ENCODE measurements around the gene GALNT12. TPM values are rescaled to one million over a fixed set of nuclear protein-coding genes. Genes with fewer than 3 reads are reported as not detected.

Gene GALNT12
- total RNA-seq, 1 donor from 2014 or later, result 0.82 TPM

DNA sequence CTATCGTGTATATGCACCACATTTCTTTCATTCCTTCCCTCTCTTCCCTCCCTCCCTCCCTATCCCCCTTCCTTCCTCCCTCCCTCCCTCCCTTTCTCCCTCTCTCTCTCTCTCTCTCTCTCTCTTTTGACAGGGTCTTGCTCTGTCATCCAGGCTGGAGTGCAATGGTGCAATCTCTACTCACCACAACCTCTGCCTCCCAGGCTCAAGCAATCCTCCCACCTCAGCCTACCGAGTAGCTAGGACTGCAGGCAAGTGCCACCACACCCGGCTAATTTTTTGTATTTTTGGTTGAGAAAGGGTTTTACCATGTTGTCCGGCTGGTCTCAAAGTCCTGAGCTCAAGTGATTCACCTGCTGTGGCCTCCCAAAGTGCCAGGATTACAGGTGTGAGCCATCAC lies 10.0 kb upstream of the GALNT12 start:
- no peak for DNase-seq (ENCODE audit: low spot score in 2 of 2)
- no peak for FAIRE-seq

DNA sequence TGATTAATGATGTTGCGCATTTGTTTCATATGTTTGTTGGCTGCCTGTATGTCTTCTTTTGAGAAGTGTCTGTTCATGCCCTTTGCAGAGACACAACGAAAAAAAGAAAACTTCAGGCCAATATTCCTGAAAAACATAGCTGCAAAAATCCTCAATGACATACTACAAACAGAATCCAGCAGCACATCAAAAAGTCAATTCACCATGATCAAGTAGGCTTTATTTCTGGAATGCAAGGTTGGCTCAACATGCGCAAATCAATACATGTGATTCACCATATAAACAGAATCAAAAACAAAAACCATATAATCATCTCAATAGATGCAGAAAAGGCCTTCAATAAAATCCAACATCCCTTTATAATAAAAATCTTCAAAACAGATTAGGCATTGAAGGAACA lies 9.2 kb upstream of the GALNT12 start:
- FAIRE-seq (no peak), DNase-seq (ENCODE audit: low spot score in 2 of 2) (no peak)

DNA sequence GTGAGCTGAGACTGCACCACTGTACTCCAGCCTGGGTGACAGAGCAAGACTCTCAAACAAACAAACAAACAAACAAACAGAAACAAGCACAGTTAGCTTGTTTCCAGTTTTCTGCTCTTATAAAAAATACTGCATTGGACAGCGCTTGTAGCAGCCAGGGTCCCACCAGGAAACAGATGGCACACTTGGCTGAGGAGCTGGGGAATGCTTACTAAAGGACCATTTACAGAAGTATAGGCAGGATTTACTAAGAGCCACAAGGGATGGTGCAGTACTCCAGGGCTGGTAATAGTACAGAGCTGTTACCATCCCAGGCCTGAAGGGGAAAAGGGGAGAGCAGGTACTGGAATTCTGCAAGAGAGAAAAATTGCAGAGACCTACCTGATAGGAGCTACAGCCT lies 5.9 kb upstream of the GALNT12 start:
- DNase-seq (ENCODE audit: low spot score in 2 of 2), result no peak
- no peak for FAIRE-seq

DNA sequence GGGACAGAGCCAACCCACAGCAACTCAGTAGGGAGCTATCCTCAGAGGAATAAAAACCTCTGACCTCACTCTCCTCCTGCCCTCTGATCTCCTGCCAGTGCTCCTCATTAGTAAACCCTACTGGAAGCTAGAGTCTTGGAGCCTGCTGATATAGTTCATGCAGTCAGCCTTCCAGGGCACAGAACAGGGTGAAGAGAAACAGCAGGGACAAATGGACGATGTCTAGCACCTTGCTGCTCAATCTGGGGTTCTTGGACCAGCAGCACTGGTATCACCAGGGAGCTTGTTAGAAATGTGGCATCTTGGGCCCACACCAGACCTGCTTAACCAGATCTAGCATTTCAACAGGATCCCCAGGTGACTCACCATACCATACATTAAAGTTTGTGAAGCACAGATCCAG lies 5.5 kb upstream of the GALNT12 start:
- no peak for FAIRE-seq
- DNase-seq (ENCODE audit: low spot score in 2 of 2), result no peak

DNA sequence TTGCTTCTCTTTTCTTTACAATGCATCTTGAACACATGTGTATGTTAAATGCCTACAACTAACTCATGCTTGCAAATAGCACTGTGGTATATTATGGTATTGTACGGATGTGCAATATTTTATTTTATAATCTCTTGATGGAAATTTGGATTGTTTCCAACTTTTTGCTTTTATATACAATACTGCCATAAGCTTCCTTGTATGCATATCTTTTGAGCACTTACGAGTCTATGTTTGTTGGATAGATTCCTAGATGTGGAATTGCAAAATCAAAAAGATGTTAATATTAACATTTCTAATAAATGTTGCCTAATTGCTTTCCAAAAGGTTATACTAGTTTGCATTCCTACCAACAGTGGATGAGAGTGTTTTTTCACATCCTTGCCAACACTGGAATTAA lies 3.4 kb upstream of the GALNT12 start:
- DNase-seq (ENCODE audit: low spot score in 2 of 2), result no peak
- FAIRE-seq, result no peak

DNA sequence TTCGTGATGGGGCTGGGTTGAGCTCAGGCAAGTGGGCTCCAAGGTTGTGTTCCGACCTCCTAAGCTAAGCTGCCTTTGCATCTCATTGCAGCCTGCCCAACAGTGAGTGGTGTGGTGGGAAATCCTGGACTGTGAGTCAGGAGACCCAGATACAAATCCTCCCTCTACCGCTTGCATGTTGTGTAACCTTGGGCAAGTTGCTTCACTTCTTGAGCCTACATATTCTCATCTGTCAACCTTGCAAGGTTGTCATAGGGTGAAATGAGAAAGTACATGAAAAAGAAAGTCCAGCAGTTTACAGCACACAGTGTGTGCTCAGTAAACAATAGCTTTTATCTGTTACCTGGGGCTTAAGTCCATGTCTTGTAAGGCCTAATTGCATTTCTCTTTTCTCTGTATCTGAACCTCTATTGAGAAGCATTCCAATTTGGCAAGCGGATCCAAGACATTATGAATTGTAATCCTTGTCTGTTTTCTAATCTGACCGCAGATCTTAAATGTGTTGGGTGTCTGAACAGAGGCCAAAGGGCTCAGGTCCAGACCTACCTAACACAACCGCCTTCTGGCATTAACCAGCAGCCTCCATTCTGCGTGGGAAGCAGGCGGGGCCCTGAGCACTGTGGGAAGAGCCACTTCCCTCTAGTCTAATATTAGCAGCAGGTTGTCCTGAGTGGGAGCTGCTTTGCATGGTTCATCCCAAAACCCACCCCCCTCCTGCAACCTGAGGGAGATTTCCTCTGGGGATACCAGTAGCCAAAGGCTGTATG lies 1.8 kb upstream of the GALNT12 start:
- FAIRE-seq (no peak), DNase-seq (ENCODE audit: low spot score in 2 of 2) (no peak)

DNA sequence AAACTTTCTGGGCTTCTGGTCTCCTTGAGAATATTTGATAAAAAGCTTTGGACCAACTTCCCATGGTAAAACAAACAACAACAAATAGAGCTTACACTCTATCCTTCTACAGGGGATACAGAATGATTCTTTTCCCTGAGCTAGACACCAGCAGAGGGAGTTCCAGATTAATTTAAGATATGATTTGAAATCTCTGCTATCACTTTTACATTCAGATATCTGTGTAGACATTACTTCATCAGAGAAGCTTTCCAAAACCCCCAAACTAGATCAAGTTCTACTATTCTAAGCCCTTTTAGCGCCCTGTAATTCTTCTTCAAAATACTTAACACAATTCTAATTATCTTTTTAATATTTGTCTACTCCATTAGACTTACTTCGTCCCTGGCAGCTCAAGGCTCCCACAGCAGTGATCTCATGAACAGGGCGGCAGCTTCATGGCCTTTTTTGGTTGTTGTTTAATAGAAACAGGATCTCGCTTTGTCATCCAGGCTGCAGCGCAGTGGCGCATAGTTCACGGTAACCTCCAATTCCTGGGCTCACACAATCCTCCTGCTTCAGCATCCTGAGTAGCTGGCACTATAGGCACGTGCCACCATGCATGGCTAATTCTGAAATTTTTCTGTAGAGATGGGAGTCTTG lies 955 bp upstream of the GALNT12 start:
- FAIRE-seq, result no peak
- peak in 1 of 2 donors; percentile 40 for DNase-seq (ENCODE audit: low spot score in 2 of 2)

DNA sequence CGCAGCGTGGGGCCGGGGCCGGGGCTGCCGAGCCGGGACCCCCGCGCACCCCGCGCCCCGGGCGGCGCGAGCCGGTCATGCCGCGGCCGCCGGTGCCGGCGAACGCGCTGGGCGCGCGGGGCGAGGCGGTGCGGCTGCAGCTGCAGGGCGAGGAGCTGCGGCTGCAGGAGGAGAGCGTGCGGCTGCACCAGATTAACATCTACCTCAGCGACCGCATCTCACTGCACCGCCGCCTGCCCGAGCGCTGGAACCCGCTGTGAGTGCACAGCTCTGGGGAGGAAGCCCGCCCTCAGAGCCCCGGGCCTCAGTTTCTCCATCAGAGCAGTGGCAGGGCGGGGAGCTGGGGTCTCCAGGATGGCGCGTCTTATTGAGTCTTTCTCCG lies 335 bp downstream of the GALNT12 start:
- no peak for DNase-seq (ENCODE audit: low spot score in 2 of 2)
- FAIRE-seq, result no peak

DNA sequence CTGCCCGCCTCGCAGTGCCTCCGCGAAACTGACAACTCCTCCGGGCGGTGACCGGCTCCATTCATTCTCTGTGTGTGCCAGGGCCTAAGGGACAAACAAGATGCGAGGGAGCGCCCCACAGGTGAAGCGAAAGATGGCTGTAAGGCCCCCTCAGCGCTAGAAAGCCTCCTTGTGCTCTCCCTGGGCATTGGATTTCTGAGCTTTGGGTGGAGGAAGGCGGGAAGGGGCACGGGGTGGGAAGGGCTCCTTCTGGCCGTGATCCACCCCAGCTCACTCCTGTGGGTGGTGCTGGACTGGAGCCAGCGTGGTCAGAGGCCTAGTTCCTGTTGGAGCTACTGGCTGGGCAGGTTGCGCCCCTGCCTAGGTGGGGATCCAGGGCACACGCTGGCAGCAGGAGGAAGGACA lies 943 bp downstream of the GALNT12 start:
- no peak for FAIRE-seq
- DNase-seq (ENCODE audit: low spot score in 2 of 2), result no peak

DNA sequence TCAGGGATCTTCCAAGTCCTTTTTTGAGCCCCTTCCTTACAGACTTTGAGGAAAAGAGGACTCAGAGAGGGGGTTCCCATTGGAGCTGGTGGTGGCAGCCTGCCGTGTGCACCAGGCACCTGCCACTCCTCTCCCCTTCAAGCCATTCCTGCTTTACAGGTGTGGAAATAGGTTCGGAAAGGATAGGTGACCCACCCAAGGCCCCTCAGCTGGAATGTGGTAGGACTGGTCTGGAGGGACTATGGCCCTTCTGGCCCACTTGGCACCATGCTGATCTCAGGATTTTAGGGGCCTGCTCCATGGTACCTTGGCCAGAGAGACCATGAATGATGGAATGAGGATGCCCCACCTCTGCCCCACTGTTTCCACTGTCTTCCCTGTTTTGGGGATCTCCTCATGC lies 1.4 kb downstream of the GALNT12 start:
- FAIRE-seq, result no peak
- no peak for DNase-seq (ENCODE audit: low spot score in 2 of 2)

DNA sequence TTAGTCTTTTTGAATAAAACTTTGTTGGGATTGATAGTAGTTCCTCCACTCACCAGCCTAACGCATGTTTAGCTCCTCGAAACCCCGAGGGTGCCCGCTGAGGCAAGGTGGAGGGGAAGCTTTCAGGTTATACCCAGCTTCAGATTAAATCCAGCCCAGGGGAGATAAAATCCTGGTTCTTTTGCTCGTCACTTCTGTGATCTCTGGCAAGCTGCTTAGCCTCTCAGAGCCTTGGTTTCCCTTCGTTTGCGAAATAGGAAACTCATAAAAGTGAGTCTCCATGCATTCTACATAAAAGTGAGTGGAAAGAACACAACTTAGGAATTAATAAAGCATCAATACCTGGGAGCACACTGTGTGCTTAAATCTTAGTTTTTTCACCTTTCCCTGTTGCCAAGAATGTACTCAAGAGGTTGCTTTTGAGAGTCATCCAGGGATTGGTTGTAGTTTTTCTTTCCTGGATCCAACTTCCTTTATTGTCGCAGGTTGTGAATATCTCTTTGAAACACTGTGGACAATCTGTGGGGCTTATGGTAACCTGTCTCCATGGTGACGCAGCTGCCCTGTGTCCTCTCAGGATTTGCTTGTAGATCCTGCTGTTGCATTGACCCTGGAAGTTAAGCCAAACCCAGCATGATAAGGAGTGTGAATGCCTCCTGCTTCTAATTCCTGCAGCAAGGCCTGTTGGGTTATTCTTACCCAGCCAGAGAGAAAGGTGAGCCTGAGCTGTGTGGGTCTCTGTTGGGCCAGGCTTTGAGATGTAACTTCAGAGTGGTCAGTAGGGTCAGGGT lies 2.0 kb downstream of the GALNT12 start:
- no peak for FAIRE-seq

DNA sequence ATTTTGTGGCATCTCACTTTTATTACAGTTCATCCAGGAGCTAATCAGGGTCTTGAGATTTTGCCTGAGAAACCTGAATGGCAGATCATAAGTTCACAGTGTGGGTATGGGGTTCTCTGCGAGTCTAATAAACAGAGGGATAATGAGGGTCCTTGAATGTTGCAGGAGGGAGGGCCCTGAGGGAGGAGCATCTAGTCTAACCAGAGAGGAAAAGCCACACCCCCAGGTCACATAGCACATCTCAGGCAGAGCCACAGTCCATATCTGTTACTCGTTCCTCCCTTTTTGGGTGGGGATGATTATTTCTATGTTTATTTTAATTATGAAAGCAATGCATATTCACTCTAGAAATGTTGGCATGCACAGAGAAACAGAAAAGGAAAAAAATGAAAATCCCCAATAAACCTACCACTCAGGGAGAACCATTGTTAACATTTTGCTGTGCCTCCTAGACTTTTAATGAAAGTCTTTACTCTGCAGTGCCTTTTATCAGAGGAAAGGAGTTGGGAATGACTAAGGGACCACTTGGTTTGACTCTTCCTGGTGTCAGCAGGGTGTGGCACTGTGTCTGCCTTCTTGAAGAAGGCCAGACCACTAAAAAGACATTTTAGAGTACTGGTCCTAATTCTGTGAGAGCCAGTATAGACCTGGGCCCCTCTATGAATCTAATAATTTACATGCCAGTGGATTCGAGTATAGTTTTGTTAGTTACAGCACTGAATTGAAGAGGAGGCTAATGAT lies 2.8 kb downstream of the GALNT12 start:
- FAIRE-seq, result no peak
- DNase-seq (ENCODE audit: low spot score in 2 of 2), result no peak

More for the DNA sequence above, 2.0 kb downstream of the GALNT12 start:
- DNase-seq (ENCODE audit: low spot score in 2 of 2), result no peak

DNA sequence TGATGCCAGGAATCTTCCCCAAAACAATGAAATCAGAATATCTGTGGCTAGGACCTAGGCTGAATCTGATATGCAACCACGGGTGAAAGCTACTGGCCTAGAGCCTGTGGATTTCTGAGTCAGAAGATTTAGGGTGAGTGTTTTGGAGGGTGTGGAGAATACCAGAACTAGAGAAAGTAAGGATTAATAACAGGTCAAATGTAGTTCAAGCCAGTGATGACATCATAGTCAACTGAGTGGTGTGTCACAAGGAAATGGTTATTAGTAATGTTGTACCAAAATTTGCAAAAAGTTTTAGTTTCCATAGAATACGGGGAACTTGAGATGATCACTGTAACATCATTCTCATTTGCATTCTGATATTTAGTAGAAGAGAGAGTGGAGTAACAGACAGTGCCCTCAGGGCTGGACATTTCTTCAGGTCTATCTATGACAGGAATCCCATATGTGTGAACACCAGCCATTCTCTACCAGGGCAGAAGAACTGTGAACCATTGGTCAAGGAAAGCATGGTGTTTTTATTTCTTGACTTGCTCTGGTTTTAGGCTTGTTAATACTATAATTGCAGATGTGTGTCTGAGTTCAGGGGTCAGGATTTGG lies 3.7 kb downstream of the GALNT12 start:
- no peak for DNase-seq (ENCODE audit: low spot score in 2 of 2)
- FAIRE-seq, result no peak

DNA sequence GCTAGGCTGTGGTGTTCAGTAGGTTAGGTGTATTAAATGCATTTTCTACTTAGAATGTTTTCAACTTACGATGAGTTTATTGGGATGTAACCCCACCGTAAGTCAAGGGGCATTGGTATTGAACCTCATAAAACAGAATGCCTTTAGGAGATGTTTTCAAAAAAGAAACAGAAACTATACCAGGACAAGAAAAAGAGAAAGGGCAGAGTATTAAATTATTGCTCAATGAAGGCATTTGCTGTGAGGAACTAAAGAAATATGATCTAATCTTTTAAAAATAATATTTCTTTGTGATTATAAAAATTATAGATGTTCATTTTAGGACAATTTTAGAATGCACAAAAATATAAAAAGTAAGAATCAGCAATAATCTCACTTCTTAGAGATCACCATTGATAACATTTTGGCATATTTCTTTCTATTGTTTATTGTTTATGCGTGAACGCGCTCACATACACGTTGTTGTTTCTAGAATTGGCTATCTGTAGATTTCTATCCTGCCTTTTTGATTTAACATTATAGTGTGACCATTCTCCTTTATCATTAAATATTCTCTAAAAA lies 8.0 kb downstream of the GALNT12 start:
- DNase-seq (ENCODE audit: low spot score in 2 of 2) (no peak), FAIRE-seq (peak; percentile 19)

DNA sequence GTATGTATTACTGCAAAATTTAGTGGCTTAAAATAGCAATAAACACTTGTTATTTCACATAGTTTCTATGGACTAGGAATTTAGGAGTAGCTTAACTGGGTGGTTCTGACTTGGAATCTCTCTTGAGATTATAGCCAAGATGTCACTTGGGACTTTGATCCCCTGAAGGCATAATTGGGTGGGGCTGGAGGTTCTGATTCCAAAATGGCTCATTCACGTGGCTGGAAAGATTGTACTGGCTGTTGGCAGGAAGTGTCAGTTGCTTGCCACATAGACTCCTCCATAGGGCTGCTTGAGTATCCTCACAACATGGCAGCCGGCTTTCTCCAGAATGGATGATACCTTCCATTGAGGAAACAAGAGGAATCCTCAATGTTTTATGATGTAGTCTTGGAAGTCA lies 11.3 kb downstream of the GALNT12 start:
- no peak for DNase-seq (ENCODE audit: low spot score in 2 of 2)
- no peak for FAIRE-seq

DNA sequence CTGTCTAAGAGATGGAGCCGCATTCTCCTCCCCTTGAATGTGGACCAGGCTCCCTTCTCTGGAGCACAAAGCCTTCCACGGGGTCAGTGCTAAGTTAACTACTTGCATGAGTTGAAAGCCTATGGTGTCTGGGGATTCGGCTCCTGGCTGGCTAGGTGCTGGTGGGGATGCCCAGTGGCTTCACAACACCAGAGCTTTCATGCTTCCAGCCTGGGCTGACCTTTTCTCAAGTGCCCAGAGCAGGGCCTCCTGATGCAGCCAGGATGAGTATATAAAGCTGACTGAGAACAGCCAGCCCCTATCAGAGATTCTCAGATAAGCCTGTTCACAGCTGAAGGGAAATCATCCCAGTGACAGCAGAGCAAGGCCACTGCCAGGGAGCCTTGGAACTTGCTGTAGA lies 11.8 kb downstream of the GALNT12 start:
- FAIRE-seq, result no peak
- no peak for DNase-seq (ENCODE audit: low spot score in 2 of 2)

DNA sequence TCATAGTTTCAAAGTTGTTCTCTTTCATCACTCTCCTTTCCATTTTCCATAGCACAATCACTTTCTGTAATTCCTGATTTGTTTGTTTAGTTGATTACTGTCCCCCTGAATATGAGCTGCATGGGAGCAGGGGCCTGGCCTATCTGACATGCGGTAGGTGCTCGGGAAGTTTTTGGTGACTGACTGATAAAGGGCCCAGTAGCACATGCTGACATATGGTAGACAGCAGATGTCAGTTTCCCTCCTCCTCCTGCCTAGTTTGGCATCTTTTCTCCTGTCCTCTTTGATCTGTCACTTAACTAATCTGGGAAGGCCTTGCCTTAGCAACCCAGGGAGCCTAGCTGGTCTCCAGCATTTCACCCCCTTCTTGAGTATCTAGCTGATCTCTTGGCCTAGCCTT lies 14.4 kb downstream of the GALNT12 start:
- FAIRE-seq (no peak), DNase-seq (ENCODE audit: low spot score in 2 of 2) (no peak)

DNA sequence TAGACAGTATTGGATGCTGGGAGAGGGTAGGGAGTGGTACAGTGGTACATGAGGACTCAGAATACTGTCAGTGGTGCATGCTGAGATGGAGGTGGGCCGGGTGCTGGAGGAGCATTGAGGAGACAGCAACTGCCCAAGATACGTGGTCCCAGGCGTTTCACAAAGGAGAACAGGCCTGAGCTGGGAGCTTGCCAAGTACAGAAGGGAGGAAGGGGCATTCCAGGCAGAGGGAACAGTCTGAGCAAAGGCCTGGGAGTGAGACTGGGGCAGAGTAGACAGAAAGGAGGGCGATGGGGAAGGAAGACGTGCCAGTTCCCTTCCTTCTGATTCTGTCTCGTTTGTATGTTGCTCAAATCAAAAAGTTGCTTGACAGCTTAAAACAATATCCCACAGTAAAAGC lies 15.2 kb downstream of the GALNT12 start:
- FAIRE-seq (no peak), DNase-seq (ENCODE audit: low spot score in 2 of 2) (no peak)

DNA sequence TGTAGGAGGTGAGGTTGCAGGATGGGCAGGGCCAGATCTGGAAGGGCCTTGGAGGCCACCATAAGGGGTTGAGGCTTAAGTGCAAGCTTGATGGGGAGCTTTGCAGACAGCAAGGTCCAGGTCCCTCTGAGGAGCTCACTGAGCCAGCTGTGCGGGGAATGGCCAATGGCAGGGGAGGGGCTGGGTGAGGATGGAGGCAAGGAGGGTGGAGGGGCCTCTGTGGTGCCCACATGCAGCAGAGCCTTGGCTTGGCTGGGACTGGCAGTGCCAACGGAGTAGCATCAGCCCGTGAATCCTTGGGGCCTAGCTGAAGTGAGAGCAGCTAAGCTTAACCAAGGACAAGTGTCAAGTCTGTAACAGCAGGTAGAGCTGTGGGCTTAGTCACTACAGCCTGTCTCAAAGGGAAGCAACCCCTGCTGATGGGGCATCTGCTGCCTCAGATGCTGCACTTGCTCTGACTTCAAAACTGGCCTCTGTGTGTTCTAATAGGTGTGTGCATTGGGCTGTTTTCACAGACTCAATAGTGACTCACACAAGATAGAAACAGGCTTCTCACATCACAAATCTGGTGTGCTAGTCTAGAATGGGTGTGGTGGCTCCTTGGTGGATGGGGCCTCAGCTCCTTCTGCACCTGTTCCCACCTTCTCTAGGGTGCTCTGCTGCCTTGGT lies 16.3 kb downstream of the GALNT12 start:
- DNase-seq (ENCODE audit: low spot score in 2 of 2) (no peak), FAIRE-seq (no peak)

DNA sequence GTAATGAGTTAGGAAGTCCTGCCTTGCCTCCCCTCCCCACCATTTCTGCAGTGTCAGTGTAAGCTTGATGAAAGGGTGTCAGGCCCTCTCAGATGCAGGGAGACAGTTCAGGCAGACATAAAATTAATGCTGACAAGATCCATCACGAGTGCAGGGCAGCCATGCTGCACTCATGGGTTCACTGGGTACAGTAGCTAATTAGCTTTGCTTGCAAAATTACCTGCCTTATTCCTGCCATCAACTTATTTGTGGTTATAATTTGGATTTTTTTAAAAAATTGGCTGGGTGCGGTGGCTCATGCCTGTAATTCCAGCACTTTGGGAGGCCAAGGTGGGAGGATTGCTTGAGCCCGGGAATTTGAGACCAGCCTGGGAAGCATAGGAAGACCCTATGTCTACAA lies 17.9 kb downstream of the GALNT12 start:
- DNase-seq (ENCODE audit: low spot score in 2 of 2), result no peak
- FAIRE-seq, result no peak
